IMR-90 (cell line): Measurements from ENCODE around the gene CAV2. TPM values are rescaled to one million over a fixed set of nuclear protein-coding genes. Genes with fewer than 3 reads are reported as not detected.
A peak's percentile ranks its signal among the peaks of the same experiment; 100 is the strongest.

Source experiments
- ATAC-seq: fragments of 200-7000 bp; cut with Tn5 transposase; 2 replicates; pipeline ENCODE4 v1.9.1; 2020; ENCODE audit warnings: low read depth, mild to moderate bottlenecking, moderate library complexity
- BruUV-seq: library from RNA; stranded (reverse); fragments of 400-500 nt; replicated peaks from 2 replicates; lab custom pipeline; 2021; lab: Mats Ljungman, UMichigan
- CTCF ChIA-PET: fragments of 300-600 bp; formaldehyde crosslinking; extraction: SDS; loops from one replicate; lab custom pipeline; 2021; ENCODE audit warnings: antibody characterized with exemption; lab: Yijun Ruan, JAX
- POLR2A ChIA-PET: fragments of 300-600 bp; sonication (Branson Sonifier 250); formaldehyde crosslinking; loops from one replicate; lab custom pipeline; 2022; ENCODE audit warnings: antibody characterized with exemption; ENCODE audit not compliant: unreplicated experiment; lab: Charles Lee
- DNase-seq: peaks from one replicate; pipeline ENCODE4 v3.0.0; 2013
- H2AFZ ChIP-seq: replicated peaks from 2 replicates; pipeline ENCODE3; 2013; ENCODE audit warnings: low read length, mild to moderate bottlenecking; ENCODE audit not compliant: poor library complexity
- H2AK5ac ChIP-seq: 2 replicates; pipeline ENCODE4 v1.6.1; 2013; ENCODE audit warnings: low read depth, low read length, inconsistent platforms
- H2AK9ac ChIP-seq: replicated peaks from 2 replicates; pipeline ENCODE3; 2013; ENCODE audit warnings: mild to moderate bottlenecking, low read depth, low read length, moderate library complexity; ENCODE audit not compliant: poor library complexity
- H2BK120ac ChIP-seq: 2 replicates; pipeline ENCODE4 v1.6.1; 2013; ENCODE audit warnings: low read depth, low read length, inconsistent platforms
- H2BK15ac ChIP-seq: 3 replicates; pipeline ENCODE4 v1.6.1; 2013; ENCODE audit warnings: low read depth, low read length, inconsistent platforms
- H2BK20ac ChIP-seq: 2 replicates; pipeline ENCODE4 v1.6.1; 2013; ENCODE audit warnings: low read depth, mild to moderate bottlenecking, inconsistent platforms, low read length, moderate library complexity
- H2BK5ac ChIP-seq: 2 replicates; pipeline ENCODE4 v1.6.1; 2013; ENCODE audit warnings: mild to moderate bottlenecking, low read depth, low read length, inconsistent platforms; ENCODE audit not compliant: poor library complexity, severe bottlenecking
- H3K14ac ChIP-seq: replicated peaks from 2 replicates; pipeline ENCODE4 v1.6.1; 2013; ENCODE audit warnings: low read depth, low read length, inconsistent platforms
- H3K18ac ChIP-seq: 2 replicates; pipeline ENCODE4 v1.6.1; 2013; ENCODE audit warnings: low read depth, low read length, control low read depth
- H3K23ac ChIP-seq: 2 replicates; pipeline ENCODE4 v1.6.1; 2013; ENCODE audit warnings: low read depth, low read length, inconsistent platforms
- H3K27ac ChIP-seq: 2 replicates; pipeline ENCODE4 v1.5.1; 2013; ENCODE audit warnings: mild to moderate bottlenecking, control low read depth, low read length; ENCODE audit not compliant: insufficient read depth
- H3K27me3 ChIP-seq: 2 replicates; pipeline ENCODE4 v1.6.1; 2013; ENCODE audit warnings: low read length; ENCODE audit not compliant: control insufficient read depth, insufficient read depth
- H3K36me3 ChIP-seq: 2 replicates; pipeline ENCODE4 v1.6.1; 2013; ENCODE audit warnings: low read length, mixed read lengths; ENCODE audit not compliant: control insufficient read depth, insufficient read depth
- H3K4ac ChIP-seq: 2 replicates; pipeline ENCODE4 v1.6.1; 2013; ENCODE audit warnings: low read depth, low read length, inconsistent platforms
- H3K4me1 ChIP-seq: 2 replicates; pipeline ENCODE4 v1.6.1; 2013; ENCODE audit warnings: low read length, mixed read lengths; ENCODE audit not compliant: control insufficient read depth, insufficient read depth
- H3K4me2 ChIP-seq: 2 replicates; pipeline ENCODE4 v1.6.1; 2013; ENCODE audit warnings: low read depth, mild to moderate bottlenecking, control low read depth, low read length, moderate library complexity
- H3K4me3 ChIP-seq: 2 replicates; pipeline ENCODE4 v1.5.1; 2013; ENCODE audit warnings: low read depth, mild to moderate bottlenecking, control low read depth, low read length, moderate library complexity; ENCODE audit not compliant: insufficient read depth
- H3K56ac ChIP-seq: 2 replicates; pipeline ENCODE4 v1.6.1; 2013; ENCODE audit warnings: low read length, inconsistent platforms; ENCODE audit not compliant: insufficient read depth; ENCODE audit errors: extremely low read depth
- H3K79me1 ChIP-seq, 2 experiments: 2 replicates each; pipeline ENCODE4 v1.6.1; 2013; ENCODE audit warnings: low read length in 2 of 2, inconsistent platforms in 1 of 2, low read depth in 1 of 2
- H3K9ac ChIP-seq: 2 replicates; pipeline ENCODE4 v1.6.1; 2013; ENCODE audit warnings: low read depth, low read length, control low read depth
- H3K9me1 ChIP-seq: 2 replicates; pipeline ENCODE4 v1.6.1; 2013; ENCODE audit warnings: low read length, inconsistent platforms; ENCODE audit not compliant: insufficient read depth
- H3K9me3 ChIP-seq: 2 replicates; pipeline ENCODE4 v1.6.1; 2013; ENCODE audit warnings: low read length; ENCODE audit not compliant: control insufficient read depth, insufficient read depth
- H4K20me1 ChIP-seq: 2 replicates; pipeline ENCODE4 v1.6.1; 2013; ENCODE audit warnings: low read length, inconsistent platforms; ENCODE audit not compliant: insufficient read depth
- H4K5ac ChIP-seq: 2 replicates; pipeline ENCODE4 v1.6.1; 2013; ENCODE audit warnings: mild to moderate bottlenecking, low read depth, low read length, control low read depth
- H4K8ac ChIP-seq, 2 experiments: 2 replicates each; pipeline ENCODE4 v1.6.1; 2013; ENCODE audit warnings: low read depth in 2 of 2, low read length in 2 of 2, control low read depth in 1 of 2, inconsistent platforms in 1 of 2
- H4K91ac ChIP-seq: 2 replicates; pipeline ENCODE4 v1.6.1; 2013; ENCODE audit warnings: low read depth, low read length, inconsistent platforms; ENCODE audit not compliant: insufficient read depth
- ELK1 ChIP-seq: fragments of 150-350 bp; IDR thresholded peaks from 2 replicates; pipeline ENCODE4 v1.6.1; 2016; ENCODE audit warnings: low read depth, mild to moderate bottlenecking, low read length, moderate library complexity, borderline replicate concordance
- POLR2A ChIP-seq: IDR thresholded peaks from 2 replicates; pipeline ENCODE4 v1.6.1; 2012; ENCODE audit warnings: mild to moderate bottlenecking, low read depth, low read length
- WGBS, 2 experiments: methylation state at CpG; one replicate each; pipeline versions ENCODE4 v1.1.5 to v1.1.7; 2013; ENCODE audit warnings: missing lambda C conversion rate in 2 of 2; ENCODE audit not compliant: insufficient read length in 1 of 2; ENCODE audit errors: extremely low coverage in 2 of 2; 5-methylcytosine and 5-hydroxymethylcytosine counted together
- dilution Hi-C: fragments of 300-500 bp; cut with HindIII; formaldehyde crosslinking; loops from one replicate; pipeline ENCODE4 v1.14.3; 2018; ENCODE audit warnings: low sequenced_read_pairs; ENCODE audit not compliant: unreplicated experiment
- in situ Hi-C: fragments of 300-500 bp; cut with MboI; formaldehyde crosslinking; loops from 3 replicates; pipeline ENCODE4 v1.14.3; 2019; ENCODE audit warnings: low sequenced_read_pairs, inconsistent platforms, mixed read lengths
- intact Hi-C: fragments of 100-400 bp; cut with micrococcal nuclease; formaldehyde crosslinking; loops from 2 replicates; pipeline ENCODE4 v1.10.0; 2022
- polyA plus RNA-seq, 3 experiments: library from polyadenylated mRNA; depleted of rRNA; stranded (reverse); fragments of >200 nt; gene quantifications; 2 replicates each; pipeline ENCODE4 v1.2.3, GENCODE V29; 2012; ENCODE audit warnings: low replicate concordance in 1 of 3
- total RNA-seq: library from RNA; depleted of rRNA; stranded (reverse); fragments of >200 nt; gene quantifications from 2 replicates; pipeline ENCODE4 v1.2.3, GENCODE V29; 2012

CAV2 gene
- total and polyA plus RNA-seq, 2 of the 4 experiments (the other 2 are of a cell fraction): 199 to 265 TPM

GRCh38 chr7:116527521-116527920 lies 28.0 kb downstream of the CAV2 start:
- peak overlapping the region; percentile 88 for H3K14ac ChIP-seq
- peak overlapping the region; percentile 13; the same call in 2 of the 3 replicates for H2BK15ac ChIP-seq
- ATAC-seq (no peak), DNase-seq (peak; percentile 56)
- H3K36me3 ChIP-seq: peaks cover 20% of the 10 kb centered on the region
- intact Hi-C loops: loop anchor here (2.0 to 5.0 kb wide), 5 partner anchors 27 to 390 kb away; no protein-coding TSS in a partner anchor
- H3K4ac ChIP-seq: peak overlapping the region; percentile 87
- peak overlapping the region; percentile 97 for H3K27ac ChIP-seq
- H3K9me3 ChIP-seq: no peaks in the 10 kb centered on the region
- H3K4me1 ChIP-seq: peaks cover 9% of the 10 kb centered on the region
- peak overlapping the region; percentile 99 for H2BK5ac ChIP-seq
- peak overlapping the region; percentile 55 for H4K91ac ChIP-seq
- no CpG with 5 or more reads among the region's 3 CpGs for WGBS, 2 experiments
- H2AK5ac ChIP-seq: peak overlapping the region; percentile 73; the same call in 1 of the 2 replicates
- H3K23ac ChIP-seq: peak overlapping the region; percentile 100; the same call in 1 of the 2 replicates
- ChIA-PET CTCF (interaction anchor here (0.6 to 2.3 kb wide), 5 partner anchors 26 to 296 kb away, joined by 3 to 12 read pairs (median 4); no protein-coding TSS in a partner anchor), POLR2A (interaction anchor here (0.5 to 1.2 kb wide), 4 partner anchors 36 to 389 kb away, joined by 3 to 4 read pairs (median 4); no protein-coding TSS in a partner anchor)
- H3K9me1 ChIP-seq: peaks cover 9% of the 10 kb centered on the region; the same call in 1 of the 2 replicates
- H4K20me1 ChIP-seq: peaks cover 17% of the 10 kb centered on the region
- H4K8ac ChIP-seq: peak overlapping the region; percentile 71 to 94
- peak overlapping the region; percentile 91 for H4K5ac ChIP-seq
- H2AFZ ChIP-seq: no peak overlapping the region
- H2BK120ac ChIP-seq: peak overlapping the region; percentile 61; the same call in 1 of the 2 replicates
- H3K79me1 ChIP-seq: peaks cover 0 to 25% of the 10 kb centered on the region in 2 experiments; a peak in 2 of 4 replicates
- H3K27me3 ChIP-seq: no peaks in the 10 kb centered on the region
- H3K9ac ChIP-seq: peak overlapping the region; percentile 97
- TF ChIP-seq ELK1 (no peak), POLR2A (peak; percentile 45; the same call in 1 of the 2 replicates)
- H2BK20ac ChIP-seq: peak overlapping the region; percentile 66
- peak overlapping the region; percentile 97 for H3K56ac ChIP-seq
- TSS peak; percentile 74 for BruUV-seq
- H3K18ac ChIP-seq: peak overlapping the region; percentile 87
- dilution Hi-C loops: no loop called here
- peak overlapping the region; percentile 72 for H3K4me3 ChIP-seq
- in situ Hi-C loops: loop anchor here (10.0 kb wide), 1 partner anchor 353 kb away; no protein-coding TSS in a partner anchor
- peak overlapping the region; percentile 85 for H3K4me2 ChIP-seq
- H2AK9ac ChIP-seq: peak overlapping the region; percentile 3
